A549 (cell line): ENCODE measurements around the gene PNPLA1.

Source experiments
- EP300 ChIP-seq, 2 experiments: fragments of >200 bp; sonication (Bioruptor Twin); formaldehyde crosslinking; IDR thresholded peaks; 2 replicates in 1 of 2; 3 replicates in 1 of 2; pipeline ENCODE4 v1.6.1; 2016 to 2017
- KDM5A ChIP-seq: fragments of 200-600 bp; sonication (generic); IDR thresholded peaks from 2 replicates; pipeline ENCODE4 v1.6.1; 2016; ENCODE audit warnings: antibody characterized with exemption, mild to moderate bottlenecking

GRCh38 chr6:36327226-36327918 is 57.5 kb downstream of the PNPLA1 start:
- TF ChIP-seq EP300 (IDR thresholded peaks at IDR 0.05) (no peak), KDM5A (no peak)
